Activated T-helper 17 cell treated with anti-CD3 and anti-CD28 coated beads, Interleukin-2, amount 50 U/mL, for 72 hours (primary cell): ENCODE measurements around the gene PRAMEF4. TPM values are rescaled to one million over a fixed set of nuclear protein-coding genes. Genes with fewer than 3 reads are reported as not detected.

ENCODE experiments used
- total RNA-seq, 2 donors: library from RNA; stranded (reverse); gene quantifications; one replicate each; pipeline ENCODE4 v1.2.3, GENCODE V29; 2022

The PRAMEF4 gene
- total RNA-seq, 2 donors from 2014 or later = not detected

Other genes starting within 250 kb of the PRAMEF4 start
- gene AADACL4, start 242.1 kb downstream of the PRAMEF4 start, total RNA-seq = not detected
- gene AADACL3, start 170.1 kb downstream of the PRAMEF4 start, total RNA-seq = not detected
- gene CFAP107, start 140.0 kb downstream of the PRAMEF4 start, total RNA-seq = not detected
- gene PRAMEF12, start 112.5 kb downstream of the PRAMEF4 start, total RNA-seq = not detected
- gene PRAMEF1, start 94.8 kb downstream of the PRAMEF4 start, total RNA-seq = not detected
- not detected for gene PRAMEF11, start 54.8 kb downstream of the PRAMEF4 start, total RNA-seq
- not detected for gene HNRNPCL1, start 37.5 kb downstream of the PRAMEF4 start, total RNA-seq
- not detected for gene PRAMEF2, start 29.1 kb downstream of the PRAMEF4 start, total RNA-seq
- not detected for gene PRAMEF10, start 12.1 kb upstream of the PRAMEF4 start, total RNA-seq
- not detected for gene PRAMEF7, start 30.4 kb upstream of the PRAMEF4 start, total RNA-seq
- not detected for gene PRAMEF6, start 61.4 kb upstream of the PRAMEF4 start, total RNA-seq
- not detected for gene PRAMEF27, start 170.4 kb upstream of the PRAMEF4 start, total RNA-seq
- not detected for gene HNRNPCL3, start 174.6 kb upstream of the PRAMEF4 start, total RNA-seq
- gene PRAMEF25, start 184.6 kb upstream of the PRAMEF4 start, total RNA-seq = not detected
- not detected for gene HNRNPCL2, start 230.7 kb upstream of the PRAMEF4 start, total RNA-seq